Astrocyte of the cerebellum (primary cell): ENCODE data around the gene CCDC158.

ENCODE experiments used
- DNase-seq: peaks from one replicate; pipeline ENCODE4 v3.0.0-alpha.2; 2011; ENCODE audit warnings: low read depth
- H3K4me3 ChIP-seq: 2 replicates; pipeline ENCODE4 v1.5.1; 2011; ENCODE audit warnings: mild to moderate bottlenecking, low read depth, low read length, moderate library complexity
- CTCF ChIP-seq: IDR thresholded peaks from 2 replicates; pipeline ENCODE4 v1.5.1; 2012; ENCODE audit warnings: low read length, low read depth, moderate library complexity, mild to moderate bottlenecking; ENCODE audit errors: missing control alignments
- in situ Hi-C: cut with HindIII; loops from 2 replicates; pipeline ENCODE4 v1.10.0; 2017; ENCODE audit warnings: low sequenced_read_pairs

Gene CCDC158

GRCh38 chr4:76279462-76279861 lies 141.5 kb downstream of the CCDC158 start:
- in situ Hi-C loops, result no loop called here
- no peak for DNase-seq
- TF ChIP-seq CTCF, result no peak
- H3K4me3 ChIP-seq, result no peak overlapping the region

DNA sequence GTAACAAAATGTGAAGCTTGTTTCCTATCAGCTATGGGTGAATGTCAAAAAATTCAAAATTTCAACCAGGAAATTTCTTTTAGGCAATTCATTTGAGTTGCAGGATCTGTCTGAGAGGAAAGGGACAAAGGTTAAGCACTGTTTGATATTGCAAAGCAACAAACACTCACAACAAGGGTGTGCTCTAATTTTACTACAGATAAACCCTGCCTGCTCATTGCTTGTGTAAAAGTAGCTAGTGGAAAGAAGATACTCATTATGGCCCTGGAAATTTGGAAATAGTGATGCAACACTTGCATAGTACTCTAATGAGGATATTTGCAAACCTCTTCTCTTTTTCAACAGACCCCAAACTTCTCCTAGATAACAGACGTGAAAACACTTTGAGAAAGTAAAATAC lies 142.4 kb downstream of the CCDC158 start:
- no peak for DNase-seq
- H3K4me3 ChIP-seq, result no peak overlapping the region
- in situ Hi-C loops, result no loop called here
- TF ChIP-seq CTCF, result no peak

- in situ Hi-C loops, result no loop called here
- no peak overlapping the region for H3K4me3 ChIP-seq
Observed at GRCh38 chr4:76277667-76278066, 143.3 kb downstream of the CCDC158 start.

DNA sequence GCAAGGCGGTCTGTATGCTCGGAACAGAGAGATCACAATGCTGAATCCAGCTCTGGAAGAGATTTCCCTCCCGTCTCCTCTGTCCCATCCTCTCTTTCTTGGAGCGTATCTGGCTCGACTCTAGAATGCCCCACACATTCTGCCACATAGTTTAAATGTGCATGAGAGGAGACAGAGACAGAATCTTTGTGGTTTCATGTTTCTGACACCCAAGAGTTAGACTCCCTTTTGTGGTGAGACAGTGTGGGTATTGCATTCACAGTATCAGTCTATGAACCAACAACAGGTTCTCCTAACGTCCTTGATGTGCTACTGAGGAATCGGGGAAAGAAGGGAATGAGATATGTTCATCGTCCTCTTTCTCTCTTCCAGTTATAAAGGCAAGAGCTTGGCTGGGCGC lies 144.1 kb downstream of the CCDC158 start:
- in situ Hi-C loops, result no loop called here
- no peak for DNase-seq
- TF ChIP-seq CTCF, result no peak
- no peak overlapping the region for H3K4me3 ChIP-seq

More at GRCh38 chr4:76277667-76278066, 143.3 kb downstream of the CCDC158 start:
- no peak for TF ChIP-seq CTCF
- no peak for DNase-seq

GRCh38 chr4:76275486-76276124 lies 145.3 kb downstream of the CCDC158 start:
- no peak overlapping the region for H3K4me3 ChIP-seq
- TF ChIP-seq CTCF, result no peak
- in situ Hi-C loops, result no loop called here
- no peak for DNase-seq

DNA sequence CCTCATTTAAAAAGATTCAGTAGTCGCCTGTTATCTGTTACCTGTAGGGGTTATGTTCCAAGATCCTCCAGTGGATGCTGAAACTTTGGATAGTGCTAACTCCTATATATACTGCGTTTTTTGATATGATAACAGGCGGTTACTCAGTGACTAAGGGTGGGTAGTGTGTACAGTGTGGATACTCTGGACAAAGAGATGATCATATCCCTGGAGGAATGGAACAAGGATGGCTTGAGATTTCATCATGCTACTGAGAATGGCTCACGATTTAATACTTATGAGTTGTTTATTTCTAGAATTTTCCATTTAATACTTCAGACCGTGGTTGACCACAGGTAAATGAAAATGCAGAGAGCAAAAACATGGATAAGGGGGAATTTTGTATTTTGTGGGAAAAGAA lies 147.9 kb downstream of the CCDC158 start:
- TF ChIP-seq CTCF, result no peak
- in situ Hi-C loops, result no loop called here
- H3K4me3 ChIP-seq, result no peak overlapping the region
- DNase-seq, result no peak
